ENCODE measurements around the gene TRERF1.

DNA sequence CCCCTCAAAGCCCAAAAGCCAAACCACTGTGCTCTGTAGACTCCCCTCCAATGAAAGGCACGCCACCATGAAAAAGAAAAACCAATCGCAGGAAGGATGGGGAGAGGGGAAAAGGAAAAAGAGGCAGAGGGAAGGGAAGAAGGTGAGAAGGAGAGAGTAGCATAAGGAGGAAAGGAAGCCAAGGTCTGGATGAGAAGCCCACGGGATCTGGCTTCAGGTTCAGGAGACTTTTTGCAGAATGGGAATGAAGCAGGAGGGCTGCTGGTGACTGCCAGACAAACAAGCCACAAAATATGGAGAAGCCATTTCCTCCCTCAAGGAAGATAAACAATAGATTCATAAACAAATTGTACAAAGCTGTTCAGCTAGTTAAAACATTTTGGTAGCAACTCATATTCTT lies 155.1 kb downstream of the TRERF1 start:
- TF ChIP-seq POLR2AphosphoS5 (IDR thresholded peaks at IDR 0.05; ENCODE audit: borderline replicate concordance, low read depth, low read length) (no peak), EZH2 (IDR thresholded peaks at IDR 0.05) (no peak), FOXP2 (optimal IDR thresholded peaks at IDR 0.05; ENCODE audit: control extremely low read depth, extremely low read length, insufficient read depth) (no peak)

Data from SK-N-MC (cell line).